ENCODE measurements around the gene PRRC2B.

Gene PRRC2B

GRCh38 chr9:131477367-131477766 lies 83.5 kb downstream of the PRRC2B start:
- no peak for DNase-seq
- in situ Hi-C loops (cut with MboI; ENCODE audit: low pct_unique_long_range_greater_than_20kb, low sequenced_read_pairs): no loop called here

DNA sequence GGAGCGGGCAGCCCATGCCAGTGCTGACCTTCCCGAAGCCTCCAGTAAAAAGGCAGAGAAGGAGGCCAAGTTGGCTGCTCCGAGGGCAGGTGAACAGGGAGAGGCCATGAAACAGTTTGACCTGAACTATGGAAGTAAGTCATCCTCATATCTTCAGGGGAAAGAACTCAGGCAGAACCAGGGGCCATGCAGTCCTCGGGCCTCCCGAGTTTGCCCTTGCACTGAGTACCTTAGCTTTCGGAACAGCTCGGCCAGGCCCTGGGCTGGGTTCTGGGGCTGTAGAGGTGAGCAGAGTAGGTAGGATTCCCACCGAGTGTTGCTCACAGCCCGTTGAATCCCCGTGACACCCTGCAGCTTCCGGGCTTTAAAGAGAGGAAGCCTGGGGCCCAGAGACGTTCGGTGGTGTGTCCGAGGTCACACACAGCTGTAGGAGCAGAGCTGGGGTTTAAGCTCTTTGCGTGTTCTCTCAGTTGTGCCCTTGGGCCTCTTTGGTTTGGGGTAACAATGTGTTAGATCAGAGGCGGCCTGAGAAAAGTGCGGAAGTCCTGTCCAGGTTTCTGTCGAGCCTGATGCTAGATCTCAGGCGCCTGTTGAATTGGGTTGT lies 84.0 kb downstream of the PRRC2B start:
- in situ Hi-C loops (cut with MboI; ENCODE audit: low pct_unique_long_range_greater_than_20kb, low sequenced_read_pairs): no loop called here
- no peak for DNase-seq

DNA sequence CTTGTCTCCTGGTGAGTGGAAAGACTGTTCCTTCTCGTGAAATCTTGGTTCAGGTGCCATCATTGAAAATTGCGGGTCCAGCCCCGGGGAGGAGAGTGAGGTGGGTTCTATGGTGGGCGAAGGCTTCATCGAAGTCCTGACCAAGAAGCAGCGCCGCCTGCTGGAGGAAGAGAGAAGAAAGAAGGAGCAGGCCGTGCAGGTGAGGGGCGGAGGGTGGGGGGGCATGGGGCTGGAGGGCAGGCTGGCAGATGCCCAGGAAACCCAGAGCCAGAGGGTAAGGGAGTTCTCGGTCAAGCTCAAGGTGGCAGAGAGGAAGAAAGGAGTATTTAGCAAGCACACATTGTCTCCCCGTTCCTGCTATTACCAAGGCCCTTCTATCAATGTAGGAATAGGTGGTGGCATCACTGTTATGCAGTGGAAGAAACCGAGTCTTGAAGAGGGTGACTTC lies 84.6 kb downstream of the PRRC2B start:
- in situ Hi-C loops (cut with MboI; ENCODE audit: low pct_unique_long_range_greater_than_20kb, low sequenced_read_pairs): no loop called here
- DNase-seq: peak; percentile 42

- in situ Hi-C loops (cut with MboI; ENCODE audit: low pct_unique_long_range_greater_than_20kb, low sequenced_read_pairs): no loop called here
- DNase-seq: no peak
Observed at GRCh38 chr9:131478911-131479310, 85.0 kb downstream of the PRRC2B start.

DNA sequence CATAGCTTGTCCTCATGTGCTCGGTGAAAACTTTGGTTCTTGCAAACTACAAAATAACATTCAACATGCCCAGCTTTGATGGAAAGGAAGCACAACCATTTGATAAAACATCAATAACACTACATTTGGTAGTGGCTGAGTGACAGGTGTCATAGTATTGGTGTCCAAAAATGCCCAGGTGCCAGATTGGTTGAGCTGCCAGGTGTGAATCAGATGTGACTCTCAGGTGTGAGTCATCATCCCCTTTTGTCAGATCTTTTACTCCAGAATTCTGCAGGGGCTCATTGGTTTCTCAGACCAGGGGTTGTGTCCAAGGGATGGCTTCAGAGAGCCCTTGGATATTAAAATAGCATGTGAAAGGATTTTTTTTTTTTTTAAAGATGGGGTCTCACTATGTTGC lies 86.4 kb downstream of the PRRC2B start:
- in situ Hi-C loops (cut with MboI; ENCODE audit: low pct_unique_long_range_greater_than_20kb, low sequenced_read_pairs): no loop called here
- DNase-seq: no peak

DNA sequence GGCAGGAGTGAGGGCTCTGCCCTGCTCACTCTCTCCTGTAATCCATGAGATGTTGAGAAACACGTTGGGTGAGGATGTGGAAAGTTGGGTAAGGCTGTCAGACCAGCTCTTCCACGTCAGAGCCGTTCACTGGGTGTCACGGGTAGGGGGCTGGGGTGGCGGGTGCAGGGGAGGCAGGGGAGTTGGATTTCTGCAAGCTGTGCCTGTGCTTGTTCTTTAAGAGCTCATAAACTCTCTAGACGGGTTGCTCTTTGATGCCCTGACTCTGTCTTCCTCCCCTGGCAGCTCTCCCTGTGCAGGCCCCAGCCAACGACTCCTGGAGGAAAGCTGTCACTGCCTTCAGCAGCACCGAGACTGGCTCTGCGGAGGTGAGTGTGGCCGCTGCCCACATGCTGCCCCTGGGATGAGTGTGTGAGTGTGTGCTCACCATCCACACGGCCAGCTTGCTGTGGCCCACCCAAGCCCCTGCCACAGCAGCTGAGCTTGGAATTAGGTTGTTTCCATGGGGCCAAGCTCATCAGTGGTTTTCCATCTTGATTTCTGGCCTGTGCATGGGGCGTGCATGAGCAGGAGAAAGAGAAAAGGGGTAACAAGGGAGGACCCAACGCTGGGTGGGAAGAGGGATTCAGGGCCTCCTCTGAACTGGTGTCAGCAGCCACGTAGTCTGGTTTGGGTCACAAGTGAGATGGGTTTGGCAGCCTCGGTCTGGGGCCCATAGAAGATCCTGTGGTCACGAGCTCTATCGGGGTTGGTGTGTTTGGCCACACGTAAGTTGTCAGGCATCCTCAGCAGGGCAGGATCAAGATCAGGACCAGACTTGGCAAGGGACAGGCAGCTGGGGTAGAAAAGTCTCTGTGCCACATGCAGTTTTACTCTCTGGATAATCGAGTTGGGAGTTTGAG lies 87.8 kb downstream of the PRRC2B start:
- DNase-seq: no peak
- in situ Hi-C loops (cut with MboI; ENCODE audit: low pct_unique_long_range_greater_than_20kb, low sequenced_read_pairs): no loop called here

GRCh38 chr9:131482343-131483006 lies 88.6 kb downstream of the PRRC2B start:
- in situ Hi-C loops (cut with MboI; ENCODE audit: low pct_unique_long_range_greater_than_20kb, low sequenced_read_pairs): no loop called here
- DNase-seq: no peak

DNA sequence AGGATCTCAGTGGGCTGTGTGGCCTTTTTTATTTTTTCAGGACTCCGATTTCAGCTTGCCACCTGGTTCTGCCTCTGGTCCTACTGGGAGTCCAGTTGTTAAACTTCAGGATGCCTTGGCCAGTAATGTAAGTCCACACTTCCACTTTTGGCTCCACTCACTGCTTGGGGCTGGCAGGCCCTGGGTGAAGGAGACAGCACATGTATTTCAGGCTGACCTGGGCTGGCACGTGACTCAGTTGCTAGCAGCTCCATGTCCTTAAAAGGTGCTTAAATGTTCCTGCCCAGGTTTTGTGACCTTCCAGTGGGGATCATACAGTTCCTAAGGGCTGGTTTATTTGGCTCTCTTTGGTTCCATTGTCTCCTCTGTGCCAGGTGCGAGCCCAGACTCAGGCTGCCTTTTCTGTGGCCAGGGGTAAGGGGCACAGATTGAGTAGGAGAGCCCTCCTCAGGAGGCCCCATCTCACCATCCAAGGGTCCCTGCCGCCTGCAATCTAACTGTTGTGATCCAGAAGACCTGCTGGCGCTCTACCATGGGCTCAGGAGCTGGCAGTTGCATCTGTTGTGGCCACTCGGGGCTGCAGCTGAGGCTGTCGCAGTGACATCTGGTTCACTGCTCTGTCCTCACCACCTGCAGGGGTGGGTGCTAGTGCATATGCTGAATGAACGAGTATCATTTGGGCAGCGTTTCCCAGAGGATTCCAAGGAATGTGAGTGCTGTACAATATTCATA lies 89.6 kb downstream of the PRRC2B start:
- in situ Hi-C loops (cut with MboI; ENCODE audit: low pct_unique_long_range_greater_than_20kb, low sequenced_read_pairs): no loop called here
- no peak for DNase-seq

- in situ Hi-C loops (cut with MboI; ENCODE audit: low pct_unique_long_range_greater_than_20kb, low sequenced_read_pairs): no loop called here
- no peak for DNase-seq
Observed at GRCh38 chr9:131484051-131484445, 90.2 kb downstream of the PRRC2B start.

DNA sequence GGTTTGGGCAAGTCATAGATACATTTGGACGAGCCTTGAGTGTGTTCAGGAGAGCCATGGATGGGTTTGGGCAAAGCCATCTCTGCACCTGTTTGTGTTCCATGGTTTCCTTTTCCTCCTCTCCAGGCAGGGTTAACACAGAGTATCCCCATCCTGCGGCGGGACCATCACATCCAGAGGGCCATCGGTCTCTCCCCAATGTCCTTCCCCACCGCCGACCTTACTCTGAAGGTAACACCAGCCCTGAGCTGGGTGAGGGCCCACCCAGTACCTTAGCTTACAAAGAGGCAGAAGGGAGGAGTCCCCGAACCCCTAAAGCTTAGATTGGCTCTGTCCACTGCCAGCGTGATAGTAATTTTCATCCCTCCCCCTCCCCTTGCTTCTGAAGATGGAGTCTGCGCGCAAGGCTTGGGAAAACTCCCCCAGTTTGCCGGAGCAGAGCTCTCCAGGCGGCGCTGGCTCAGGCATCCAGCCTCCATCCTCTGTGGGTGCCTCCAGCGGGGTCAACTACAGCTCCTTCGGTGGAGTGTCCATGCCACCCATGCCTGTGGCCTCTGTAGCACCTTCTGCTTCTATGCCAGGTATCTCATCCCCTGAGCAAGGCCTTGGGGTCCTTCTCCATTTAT lies 90.8 kb downstream of the PRRC2B start:
- DNase-seq: no peak
- in situ Hi-C loops (cut with MboI; ENCODE audit: low pct_unique_long_range_greater_than_20kb, low sequenced_read_pairs): no loop called here

- in situ Hi-C loops (cut with MboI; ENCODE audit: low pct_unique_long_range_greater_than_20kb, low sequenced_read_pairs): no loop called here
- DNase-seq: no peak
Observed at GRCh38 chr9:131485206-131485605, 91.3 kb downstream of the PRRC2B start.

GRCh38 chr9:131485728-131486422 lies 92.0 kb downstream of the PRRC2B start:
- in situ Hi-C loops (cut with MboI; ENCODE audit: low pct_unique_long_range_greater_than_20kb, low sequenced_read_pairs): no loop called here
- DNase-seq: no peak

- in situ Hi-C loops (cut with MboI; ENCODE audit: low pct_unique_long_range_greater_than_20kb, low sequenced_read_pairs): no loop called here
- DNase-seq: no peak
Observed at GRCh38 chr9:131487001-131487400, 93.1 kb downstream of the PRRC2B start.

DNA sequence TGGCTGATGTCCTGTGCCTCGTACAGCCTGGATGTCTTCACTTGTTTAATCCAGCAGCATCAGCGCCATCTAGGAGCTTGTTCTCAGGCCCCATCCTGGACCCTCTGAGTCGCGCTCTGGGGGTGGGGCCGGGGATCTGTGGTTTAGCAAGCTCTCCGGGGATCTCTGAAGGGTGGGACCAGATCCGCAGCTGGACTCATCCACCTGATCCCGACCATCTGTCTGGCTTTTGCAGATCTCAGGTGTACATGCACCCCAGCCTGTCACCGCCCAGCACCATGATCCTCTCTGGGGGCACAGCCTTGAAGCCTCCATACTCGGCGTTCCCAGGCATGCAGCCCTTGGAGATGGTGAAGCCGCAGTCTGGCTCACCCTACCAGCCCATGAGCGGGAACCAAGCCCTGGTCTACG lies 93.7 kb downstream of the PRRC2B start:
- in situ Hi-C loops (cut with MboI; ENCODE audit: low pct_unique_long_range_greater_than_20kb, low sequenced_read_pairs): no loop called here
- DNase-seq: no peak

GRCh38 chr9:131490514-131490913 lies 96.6 kb downstream of the PRRC2B start:
- in situ Hi-C loops (cut with MboI; ENCODE audit: low pct_unique_long_range_greater_than_20kb, low sequenced_read_pairs): no loop called here
- DNase-seq: no peak

DNA sequence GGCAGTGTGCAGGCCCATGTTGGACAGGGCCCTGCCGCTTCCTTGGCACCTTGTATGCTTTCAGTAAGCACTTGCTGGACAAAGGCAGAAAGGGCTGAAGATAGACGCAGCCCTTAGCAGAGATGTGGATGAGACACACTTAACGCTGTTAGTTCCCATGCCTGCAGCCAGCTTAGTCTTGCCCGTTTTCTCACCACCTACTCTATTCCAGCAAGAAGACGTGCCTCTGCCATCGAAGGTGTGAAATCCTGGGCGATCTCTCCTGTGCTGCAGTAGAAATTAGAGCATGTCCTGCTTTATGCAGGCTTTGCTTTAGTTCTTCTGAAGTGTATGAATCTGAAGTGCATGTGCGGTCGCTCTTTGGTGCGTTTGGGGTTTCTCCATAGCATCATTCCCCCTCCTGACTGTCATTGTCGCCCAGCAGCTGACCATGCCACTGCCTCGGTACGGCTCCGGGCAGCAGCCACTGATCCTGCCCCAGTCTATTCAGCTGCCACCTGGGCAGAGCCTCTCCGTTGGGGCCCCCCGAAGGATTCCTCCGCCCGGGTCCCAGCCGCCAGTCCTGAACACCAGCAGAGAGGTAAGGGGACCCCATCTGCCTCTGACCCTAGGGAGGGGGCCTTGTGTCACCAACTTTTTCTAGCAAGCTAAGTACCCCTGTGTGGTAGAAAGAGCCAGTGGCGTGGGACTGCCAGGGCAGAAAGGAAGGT lies 97.3 kb downstream of the PRRC2B start:
- no peak for DNase-seq
- in situ Hi-C loops (cut with MboI; ENCODE audit: low pct_unique_long_range_greater_than_20kb, low sequenced_read_pairs): no loop called here

DNA sequence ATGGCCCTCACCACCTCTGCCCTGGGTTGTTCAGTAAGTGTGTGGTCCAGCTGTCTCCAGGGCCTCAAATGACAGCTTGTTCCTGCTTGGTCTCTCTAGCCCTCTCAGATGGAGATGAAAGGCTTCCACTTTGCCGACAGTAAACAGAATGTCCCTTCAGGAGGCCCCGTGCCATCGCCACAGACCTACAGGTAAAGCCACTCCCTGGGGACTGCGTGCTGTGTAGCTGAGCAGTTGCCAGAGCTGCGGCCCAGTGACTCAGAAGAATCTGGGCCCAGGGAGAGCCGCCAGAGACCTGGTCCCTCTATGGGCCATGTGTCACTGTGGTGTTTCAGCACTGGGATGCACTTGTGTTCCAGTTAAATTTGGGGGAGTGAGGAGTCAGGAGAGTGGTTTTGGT lies 98.2 kb downstream of the PRRC2B start:
- no peak for DNase-seq
- in situ Hi-C loops (cut with MboI; ENCODE audit: low pct_unique_long_range_greater_than_20kb, low sequenced_read_pairs): no loop called here

DNA sequence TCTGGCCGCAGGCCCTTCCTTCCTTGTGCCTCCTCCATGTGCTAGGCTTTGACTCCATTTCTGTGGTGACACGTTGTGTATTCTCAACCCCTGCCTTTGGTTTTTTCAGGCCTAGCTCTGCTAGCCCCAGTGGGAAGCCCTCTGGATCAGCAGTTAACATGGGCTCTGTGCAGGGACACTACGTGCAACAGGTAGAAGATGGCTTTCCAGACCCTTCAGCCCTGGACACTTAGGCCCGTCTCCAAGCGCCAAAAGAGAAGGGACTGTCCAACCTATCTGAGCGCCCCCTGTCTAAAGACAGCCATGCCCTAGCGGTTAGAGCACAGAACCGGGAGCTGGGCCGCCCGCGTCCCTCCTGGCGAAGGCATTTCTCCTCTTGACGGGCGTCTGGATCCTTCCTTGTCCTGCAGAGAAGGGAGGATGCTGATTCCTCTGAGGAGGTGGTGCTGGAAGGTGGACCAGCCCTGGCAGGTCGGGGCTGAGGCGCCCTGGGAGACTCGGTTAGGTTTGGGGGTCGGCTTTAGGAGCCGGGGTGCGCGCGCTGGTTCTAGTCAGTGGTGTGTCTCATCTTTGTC lies 100.5 kb downstream of the PRRC2B start:
- in situ Hi-C loops (cut with MboI; ENCODE audit: low pct_unique_long_range_greater_than_20kb, low sequenced_read_pairs): no loop called here
- no peak for DNase-seq

Measured in KBM-7 (cell line).